ENCODE data around the gene SRGAP3. TPM values are rescaled to one million over a fixed set of nuclear protein-coding genes. Genes with fewer than 3 reads are reported as not detected.

SRGAP3 gene
- total RNA-seq, 2 experiments from 2014 or later: 1.8 to 2.5 TPM

- TF ChIP-seq CTCF (IDR thresholded peaks at IDR 0.05): no peak
- Mint-ChIP-seq H3K36me3 (ENCODE audit: low read depth) (no peaks in the 10 kb centered on the region), H3K9me3 (no peaks in the 10 kb centered on the region), H3K4me3 (no peak overlapping the region), H3K27me3 (peaks cover 7% of the 10 kb centered on the region), H3K27ac (no peak overlapping the region), H3K4me1 (ENCODE audit: low read depth) (peaks cover 2% of the 10 kb centered on the region)
- ChIA-PET POLR2A (no interaction called here), CTCF (interaction anchor here (4.3 to 5.8 kb wide), 3 partner anchors 13 to 318 kb away, joined by 35 to 75 read pairs (median 72); no protein-coding TSS in a partner anchor)
- no peak for DNase-seq
- ATAC-seq: no peak
- intact Hi-C loops (cut with micrococcal nuclease): loop anchor here (5.0 kb wide), 2 partner anchors 82 to 317 kb away; no protein-coding TSS in a partner anchor
These were observed 264.0 kb downstream of the SRGAP3 start for GRCh38 chr3:8985411-8985831.

DNA sequence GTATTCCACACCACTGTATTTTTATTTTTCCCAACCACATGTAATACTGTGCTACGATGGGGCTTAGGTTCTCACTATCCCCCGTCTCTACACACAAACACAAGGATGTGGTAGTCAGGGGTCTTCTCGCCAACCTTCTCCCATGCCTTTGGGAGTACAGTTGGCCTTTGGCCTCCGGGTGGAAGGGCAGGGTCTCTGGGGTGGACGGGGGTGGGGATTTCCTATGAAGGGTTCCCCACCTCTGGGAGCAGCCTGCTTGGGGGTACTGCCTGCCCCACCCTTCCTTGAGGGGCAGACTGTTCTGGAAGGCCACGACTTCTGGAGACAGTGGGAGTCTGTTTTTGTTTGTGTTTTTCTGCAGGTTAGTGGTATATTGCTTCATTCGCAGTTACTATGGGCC lies 264.9 kb downstream of the SRGAP3 start:
- intact Hi-C loops (cut with micrococcal nuclease): no loop called here
- H3K36me3 Mint-ChIP-seq (ENCODE audit: low read depth): no peaks in the 10 kb centered on the region
- H3K4me1 Mint-ChIP-seq (ENCODE audit: low read depth): peaks cover 2% of the 10 kb centered on the region
- ATAC-seq (no peak), DNase-seq (no peak)
- no peaks in the 10 kb centered on the region for H3K9me3 Mint-ChIP-seq
- H3K4me3 Mint-ChIP-seq: no peak overlapping the region
- ChIA-PET POLR2A (no interaction called here), CTCF (interaction anchor here (5.8 kb wide), 1 partner anchor 319 kb away, joined by 75 read pairs; no protein-coding TSS in a partner anchor)
- no peak overlapping the region for H3K27ac Mint-ChIP-seq
- H3K27me3 Mint-ChIP-seq: peaks cover 12% of the 10 kb centered on the region
- no peak for TF ChIP-seq CTCF (IDR thresholded peaks at IDR 0.05)

DNA sequence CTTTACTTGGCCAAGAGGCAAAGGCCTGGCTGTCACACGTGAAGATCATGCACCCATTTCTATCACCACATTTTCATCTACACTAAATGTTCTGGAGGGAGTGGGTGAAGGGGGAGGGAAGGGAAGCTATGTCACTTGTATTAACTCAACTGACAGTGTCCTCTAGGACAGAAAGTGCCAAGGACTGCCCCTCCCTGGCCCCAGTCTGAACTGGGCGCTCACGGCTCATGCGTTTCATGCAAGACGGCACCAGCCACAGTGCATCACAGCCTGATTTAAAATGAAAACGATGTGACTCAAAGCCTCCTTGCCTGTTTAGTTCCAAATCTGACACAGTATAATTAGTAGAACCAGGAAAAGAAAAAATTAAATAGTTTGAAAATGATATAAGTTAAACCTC lies 265.4 kb downstream of the SRGAP3 start:
- peaks cover 2% of the 10 kb centered on the region for H3K4me1 Mint-ChIP-seq (ENCODE audit: low read depth)
- ChIA-PET POLR2A (no interaction called here), CTCF (no interaction called here)
- no peaks in the 10 kb centered on the region for H3K36me3 Mint-ChIP-seq (ENCODE audit: low read depth)
- DNase-seq (no peak), ATAC-seq (no peak)
- intact Hi-C loops (cut with micrococcal nuclease): no loop called here
- H3K27me3 Mint-ChIP-seq: peaks cover 12% of the 10 kb centered on the region
- no peak overlapping the region for H3K4me3 Mint-ChIP-seq
- H3K27ac Mint-ChIP-seq: no peak overlapping the region
- peaks cover 3% of the 10 kb centered on the region for H3K9me3 Mint-ChIP-seq
- no peak for TF ChIP-seq CTCF (IDR thresholded peaks at IDR 0.05)

GRCh38 chr3:8983591-8983990 lies 265.9 kb downstream of the SRGAP3 start:
- ATAC-seq (no peak), DNase-seq (no peak)
- CTCF ChIA-PET: interaction anchor here (1.4 kb wide), 1 partner anchor 12 kb away, joined by 4 read pairs; no protein-coding TSS in a partner anchor
- POLR2A ChIA-PET: no interaction called here
- intact Hi-C loops (cut with micrococcal nuclease): no loop called here
- Mint-ChIP-seq H3K4me1 (ENCODE audit: low read depth) (peaks cover 2% of the 10 kb centered on the region), H3K9me3 (peaks cover 3% of the 10 kb centered on the region), H3K4me3 (no peak overlapping the region), H3K36me3 (ENCODE audit: low read depth) (no peaks in the 10 kb centered on the region), H3K27me3 (peaks cover 12% of the 10 kb centered on the region), H3K27ac (no peak overlapping the region)
- no peak for TF ChIP-seq CTCF (IDR thresholded peaks at IDR 0.05)

DNA sequence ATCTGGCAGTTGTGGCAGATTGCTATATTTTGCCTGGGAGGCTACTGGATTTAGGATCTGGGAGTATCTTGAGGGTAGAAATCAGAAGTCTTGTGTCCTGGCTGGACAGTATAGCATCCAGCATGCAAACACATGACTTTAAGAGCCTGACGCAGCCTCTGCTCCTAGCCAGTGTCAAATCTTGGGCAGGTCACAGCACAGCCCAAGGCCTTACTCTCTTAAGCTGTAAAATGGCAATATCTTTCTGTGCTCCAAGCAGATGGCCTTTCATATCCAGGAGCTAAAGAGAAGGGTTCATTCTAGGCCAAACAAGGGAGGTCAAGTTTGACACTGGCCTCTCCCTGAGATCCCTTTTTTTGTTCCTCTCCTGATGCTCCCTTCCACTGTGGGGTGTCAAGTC lies 266.4 kb downstream of the SRGAP3 start:
- intact Hi-C loops (cut with micrococcal nuclease): no loop called here
- Mint-ChIP-seq H3K27me3 (peaks cover 15% of the 10 kb centered on the region), H3K27ac (no peak overlapping the region), H3K9me3 (peaks cover 3% of the 10 kb centered on the region), H3K4me1 (ENCODE audit: low read depth) (peaks cover 2% of the 10 kb centered on the region), H3K4me3 (no peak overlapping the region), H3K36me3 (ENCODE audit: low read depth) (no peaks in the 10 kb centered on the region)
- DNase-seq (no peak), ATAC-seq (no peak)
- ChIA-PET CTCF (interaction anchor here (1.4 kb wide), 1 partner anchor 11 kb away, joined by 4 read pairs; no protein-coding TSS in a partner anchor), POLR2A (no interaction called here)
- no peak for TF ChIP-seq CTCF (IDR thresholded peaks at IDR 0.05)

Data from activated CD8-positive, alpha-beta T cell treated with anti-CD3 and anti-CD28 coated beads for 36 hours (primary cell).